Melanocyte of skin (primary cell): ENCODE measurements around the gene SLC37A2. TPM values are rescaled to one million over a fixed set of nuclear protein-coding genes. Genes with fewer than 3 reads are reported as not detected.

Experiments
- total RNA-seq, 2 donors: library from RNA; depleted of rRNA; stranded (reverse); fragments of >200 nt; gene quantifications; 2 replicates each; pipeline ENCODE4 v1.2.3, GENCODE V29; 2012

Gene SLC37A2
- total RNA-seq = 1 to 10 TPM; 1.4 to 3.3 TPM

GRCh38 chr11:125062931-125063428 is at the start of gene SLC37A2:
Gene SLC37A2 (plus strand): TSS chr11:125063305. CDS start chr11:125063368, 63 bp downstream.

DNA sequence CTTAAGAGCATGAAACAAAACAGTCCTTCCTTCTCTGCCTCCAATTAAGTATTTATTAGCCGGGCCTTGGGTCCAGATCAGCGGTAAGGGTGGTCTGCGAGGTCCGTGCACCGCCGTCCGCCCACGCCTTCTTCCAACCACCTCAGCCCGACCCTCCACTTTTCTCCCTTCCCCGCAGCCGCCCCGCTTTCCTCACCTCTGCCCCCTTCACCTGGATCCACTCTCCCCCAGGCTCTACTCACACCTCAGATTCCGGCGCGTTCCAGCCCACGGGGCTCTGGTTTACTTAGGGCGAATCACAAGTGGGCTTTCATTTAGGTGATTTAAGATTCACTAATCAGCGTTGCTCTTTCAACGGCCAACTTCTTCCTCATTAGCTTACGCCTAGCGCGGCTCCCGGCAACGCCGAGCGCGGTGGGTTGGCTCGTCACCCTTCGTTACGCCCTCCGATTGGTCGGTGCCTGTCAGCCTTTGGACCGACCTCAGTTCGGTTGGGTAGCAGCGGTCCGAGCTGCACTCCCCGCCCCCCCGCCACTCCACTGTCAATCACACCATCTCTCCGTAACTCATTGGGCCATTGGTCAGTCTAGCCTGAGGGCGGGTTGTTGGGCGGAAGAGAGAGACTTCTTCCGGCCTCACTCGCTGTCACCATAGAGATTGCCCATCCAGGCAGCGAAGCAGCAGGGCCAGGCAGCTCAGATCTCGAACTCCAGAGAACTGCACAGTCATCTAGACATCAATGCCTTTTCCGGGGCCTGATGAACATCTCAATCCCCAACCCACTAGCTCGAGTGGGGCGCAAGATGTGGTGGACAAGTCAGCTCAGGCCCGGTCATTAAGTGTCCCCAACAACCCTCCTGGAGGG is 48.5 kb downstream of the SLC37A2 start, which contains the start of gene TMEM218:
Gene TMEM218 (minus strand): TSS at position 284 of the 865 bp plus-strand sequence. CDS start 9,385 bp downstream, outside the sequence.

Other genes starting within 250 kb of the SLC37A2 start
- gene ROBO3, start 197.9 kb upstream of the SLC37A2 start, total RNA-seq = 1 to 10 TPM; 3.7 to 6.9 TPM
- gene ROBO4, start 165.4 kb upstream of the SLC37A2 start, total RNA-seq = under 1 TPM in 1 of 2 donors, not detected in 1; 0.34 TPM
- gene HEPN1, start 144.1 kb upstream of the SLC37A2 start, total RNA-seq = not detected
- not detected for gene HEPACAM, start 127.3 kb upstream of the SLC37A2 start, total RNA-seq
- 1 to 10 TPM; 2.8 to 3.3 TPM for gene CCDC15, start 109.1 kb upstream of the SLC37A2 start, total RNA-seq
- gene TMEM218, start 48.3 kb downstream of the SLC37A2 start, total RNA-seq = 10 to 100 TPM; 24.1 to 51.0 TPM
- gene PKNOX2, start 101.4 kb downstream of the SLC37A2 start, total RNA-seq = 10 to 100 TPM in 1 of 2 donors, 1 to 10 TPM in 1; 7.6 to 11.3 TPM